HFFc6 (cell line): ENCODE measurements around the gene COL6A2. TPM values are rescaled to one million over a fixed set of nuclear protein-coding genes. Genes with fewer than 3 reads are reported as not detected.

Source experiments
- DNase-seq: peaks from one replicate; pipeline ENCODE4 v3.0.0-alpha.2; 2018
- H3K27ac Mint-ChIP-seq: 2 replicates; pipeline ENCODE4 v1.8.0; 2020; ENCODE audit warnings: mild to moderate bottlenecking, mixed read lengths
- H3K27me3 Mint-ChIP-seq: 2 replicates; pipeline ENCODE4 v1.8.0; 2021; ENCODE audit warnings: mild to moderate bottlenecking, moderate library complexity, mixed read lengths; ENCODE audit not compliant: insufficient read depth
- H3K36me3 Mint-ChIP-seq: 2 replicates; pipeline ENCODE4 v1.8.0; 2021; ENCODE audit warnings: low read depth, mixed read lengths
- H3K4me1 Mint-ChIP-seq: 2 replicates; pipeline ENCODE4 v1.8.0; 2020; ENCODE audit warnings: low read depth, mixed read lengths
- H3K4me3 Mint-ChIP-seq: 2 replicates; pipeline ENCODE4 v1.8.0; 2020; ENCODE audit warnings: mild to moderate bottlenecking, moderate library complexity, mixed read lengths
- H3K9me3 Mint-ChIP-seq: 2 replicates; pipeline ENCODE4 v1.8.0; 2020; ENCODE audit warnings: mild to moderate bottlenecking, mixed read lengths
- CTCF ChIP-seq: fragments of 200-600 bp; sonication (generic); IDR thresholded peaks from 2 replicates; pipeline ENCODE4 v1.5.0; 2021; ENCODE audit warnings: antibody characterized with exemption, mild to moderate bottlenecking
- total RNA-seq, 6 experiments: library from RNA; stranded (reverse); fragmentation: NEBNext Ultra II Directional; extraction: Animal tissue kit (Norgen Biotek cat#: 25700); gene quantifications; 2 replicates in 1 of 6; 3 replicates in 5 of 6; pipeline ENCODE4 v1.2.3, GENCODE V29; 2021

Gene COL6A2
- total RNA-seq, 6 experiments from 2014 or later, result 426 to 514 (median 467) TPM

DNA sequence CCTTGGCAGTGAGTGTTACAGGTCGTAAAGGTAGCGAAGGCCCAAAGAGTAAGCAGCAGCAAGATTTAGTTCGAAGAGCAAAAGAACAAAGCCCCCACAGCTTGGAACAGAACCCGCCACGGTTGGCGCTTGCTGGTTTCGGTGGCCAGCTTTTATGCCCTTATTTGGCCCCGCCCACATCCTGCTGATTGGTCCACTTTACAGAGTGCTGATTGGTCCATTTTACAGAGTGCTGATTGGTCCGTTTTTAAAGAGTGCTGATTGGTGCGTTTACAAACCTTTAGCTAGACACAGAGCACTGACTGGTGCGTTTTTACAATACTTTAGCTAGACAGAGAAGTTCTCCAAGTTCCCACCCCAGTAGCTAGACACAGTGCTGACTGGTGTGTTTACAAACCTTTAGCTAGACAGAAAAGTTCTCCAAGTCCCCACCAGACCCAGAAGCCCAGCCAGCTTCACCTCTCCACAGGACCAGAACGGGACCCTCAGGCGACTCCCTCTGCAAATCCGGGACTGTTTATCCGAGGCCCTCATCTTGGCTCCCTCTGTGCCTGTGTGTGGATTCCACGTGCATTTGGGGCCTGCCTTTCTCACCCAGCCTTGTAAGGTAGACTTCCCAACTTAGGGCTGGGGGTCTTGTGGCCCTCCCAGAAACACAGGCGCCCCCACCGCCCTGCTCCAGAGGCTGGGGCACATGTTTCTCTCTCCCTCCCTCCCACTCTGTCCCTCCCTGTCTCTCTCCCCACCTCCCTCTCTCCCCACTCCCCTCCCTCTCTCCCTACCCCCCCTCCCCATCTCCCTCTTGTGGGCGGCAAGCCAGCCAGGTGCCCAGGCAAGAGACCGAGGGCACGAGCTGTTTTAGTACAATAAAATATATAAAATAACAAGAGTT lies 44.9 kb downstream of the COL6A2 start:
- no peak for TF ChIP-seq CTCF
- Mint-ChIP-seq H3K4me1 (peaks cover 8% of the 10 kb centered on the region), H3K36me3 (no peaks in the 10 kb centered on the region), H3K27me3 (peaks cover 7% of the 10 kb centered on the region), H3K27ac (no peak overlapping the region), H3K9me3 (no peaks in the 10 kb centered on the region), H3K4me3 (no peak overlapping the region)
- DNase-seq, result peak; percentile 4

- Mint-ChIP-seq H3K4me1 (peaks cover 8% of the 10 kb centered on the region), H3K27ac (peak overlapping the region; percentile 54; the same call in 1 of the 2 replicates), H3K9me3 (no peaks in the 10 kb centered on the region), H3K36me3 (no peaks in the 10 kb centered on the region), H3K27me3 (peaks cover 6% of the 10 kb centered on the region), H3K4me3 (no peak overlapping the region; the same call in 1 of the 2 replicates)
- TF ChIP-seq CTCF, result no peak
- no peak for DNase-seq
Observed at GRCh38 chr21:46144464-46145070, 46.7 kb downstream of the COL6A2 start.

DNA sequence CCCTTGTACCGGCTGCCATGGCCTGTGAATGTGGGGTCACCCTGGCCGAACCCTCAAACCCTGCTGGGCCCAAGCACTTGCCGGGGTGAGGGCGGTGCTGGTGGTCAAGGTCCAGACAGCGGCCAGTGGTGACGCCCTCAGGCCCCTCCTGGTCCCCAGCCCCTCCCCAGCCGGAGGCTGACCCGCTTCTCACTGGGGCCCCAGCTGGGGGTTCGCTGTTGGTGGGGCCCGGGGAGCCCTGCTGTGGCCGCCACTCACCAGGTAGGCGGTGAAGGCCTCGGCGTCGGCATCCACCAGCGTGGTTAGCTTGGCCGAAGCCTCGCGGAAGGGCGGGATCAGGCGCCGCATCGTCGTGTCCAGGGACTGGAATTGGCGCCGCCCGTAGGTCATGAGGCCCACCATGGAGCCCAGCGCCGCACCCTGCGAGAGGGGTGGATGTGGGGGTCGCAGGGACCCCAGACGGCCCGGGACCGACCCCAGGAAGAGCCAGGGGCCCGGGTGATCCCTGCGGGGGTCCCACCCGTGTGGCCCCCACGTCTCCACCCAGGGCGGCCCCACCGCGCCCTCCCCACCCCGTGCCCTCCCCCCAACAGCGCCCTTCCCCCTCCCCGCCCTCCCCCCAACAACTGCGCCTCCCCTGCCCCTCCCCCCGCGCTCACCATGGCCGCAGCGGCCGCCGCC lies 47.4 kb downstream of the COL6A2 start:
- Mint-ChIP-seq H3K4me3 (no peak overlapping the region), H3K27ac (no peak overlapping the region), H3K4me1 (peaks cover 8% of the 10 kb centered on the region), H3K27me3 (peaks cover 6% of the 10 kb centered on the region), H3K36me3 (no peaks in the 10 kb centered on the region), H3K9me3 (no peaks in the 10 kb centered on the region)
- TF ChIP-seq CTCF, result no peak
- DNase-seq, result no peak

DNA sequence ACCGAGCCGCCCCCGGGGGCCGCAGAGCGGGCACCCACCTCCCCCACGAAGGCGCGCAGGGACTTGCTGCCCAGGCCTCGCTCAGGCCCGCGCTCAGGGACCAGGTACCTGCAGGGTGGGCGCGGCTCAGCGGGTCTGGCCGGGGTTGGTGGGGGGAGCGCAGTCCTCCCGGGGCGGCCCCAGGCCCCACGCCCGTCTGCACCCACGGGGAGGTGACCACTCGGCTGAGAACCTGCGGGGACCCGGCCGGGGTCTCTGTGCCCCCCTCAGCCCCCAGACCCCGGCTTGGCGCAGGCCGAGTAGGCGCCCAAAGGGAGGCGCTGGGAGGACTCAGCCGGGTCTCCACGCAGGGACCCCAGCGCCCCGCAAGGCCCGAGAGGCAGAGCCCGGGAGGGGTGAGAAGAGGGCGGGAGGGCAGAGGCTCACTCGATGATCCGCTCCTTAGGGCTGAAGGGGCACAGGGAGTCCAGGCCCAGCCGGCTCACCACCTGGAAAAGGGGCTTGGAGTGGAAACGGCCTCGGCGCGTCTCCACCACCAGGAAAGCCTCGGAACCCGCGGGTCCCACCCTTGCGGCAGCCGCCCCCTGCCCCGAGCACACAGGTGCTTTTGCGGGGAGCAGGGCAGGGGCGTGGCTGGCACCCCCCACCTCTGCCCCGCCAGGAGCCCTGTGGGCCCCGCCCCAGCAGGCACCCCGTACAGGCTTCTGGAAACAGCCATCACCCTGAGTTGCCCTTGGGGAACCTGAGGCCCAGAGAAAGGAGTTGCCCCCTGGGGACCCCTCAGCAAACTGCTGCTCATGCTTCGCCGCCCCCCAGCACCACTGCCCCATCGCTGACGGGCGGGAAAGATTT lies 48.2 kb downstream of the COL6A2 start:
- Mint-ChIP-seq H3K27me3 (peaks cover 6% of the 10 kb centered on the region), H3K4me1 (peaks cover 8% of the 10 kb centered on the region), H3K36me3 (no peaks in the 10 kb centered on the region), H3K27ac (no peak overlapping the region), H3K9me3 (no peaks in the 10 kb centered on the region), H3K4me3 (no peak overlapping the region)
- no peak for TF ChIP-seq CTCF
- no peak for DNase-seq

GRCh38 chr21:46146856-46147255 lies 48.9 kb downstream of the COL6A2 start:
- H3K27ac Mint-ChIP-seq, result no peak overlapping the region

More at GRCh38 chr21:46146856-46147255, 48.9 kb downstream of the COL6A2 start:
- Mint-ChIP-seq H3K4me1 (peaks cover 8% of the 10 kb centered on the region), H3K36me3 (no peaks in the 10 kb centered on the region), H3K9me3 (no peaks in the 10 kb centered on the region), H3K4me3 (no peak overlapping the region), H3K27me3 (peaks cover 6% of the 10 kb centered on the region)
- DNase-seq, result no peak
- no peak for TF ChIP-seq CTCF
